GM10248 (cell line): ENCODE results near the gene NLGN1.

Source experiments
- CTCF ChIA-PET: fragments of 300-600 bp; sonication (Branson Sonifier 250); formaldehyde crosslinking; extraction: SDS; loops from one replicate; lab custom pipeline; 2021; ENCODE audit warnings: antibody characterized with exemption; lab: Yijun Ruan, JAX
- POLR2A ChIA-PET: fragments of 350-650 bp; sonication (Branson Sonifier 250); formaldehyde crosslinking; extraction: SDS; loops from one replicate; lab custom pipeline; 2020; ENCODE audit warnings: antibody characterized with exemption; lab: Yijun Ruan, JAX
- DNase-seq: peaks from one replicate; pipeline ENCODE4 v3.0.0; 2012; ENCODE audit errors: extremely low spot score
- CTCF ChIP-seq: IDR thresholded peaks from 2 replicates; pipeline ENCODE4 v1.5.1; 2012; ENCODE audit warnings: mild to moderate bottlenecking, low read depth; ENCODE audit errors: extremely low read depth, missing control alignments, control extremely low read depth

Gene NLGN1

GRCh38 chr3:174068035-174068434 lies 670.5 kb downstream of the NLGN1 start:
- no peak for DNase-seq
- ChIA-PET CTCF (interaction anchor here (0.8 to 1.1 kb wide), 3 partner anchors 22 to 57 kb away, joined by 3 read pairs; no protein-coding TSS in a partner anchor), POLR2A (no interaction called here)
- no peak for TF ChIP-seq CTCF

GRCh38 chr3:174072675-174073074 lies 675.1 kb downstream of the NLGN1 start:
- DNase-seq = no peak
- no peak for TF ChIP-seq CTCF
- CTCF ChIA-PET = no interaction called here
- POLR2A ChIA-PET = no interaction called here

GRCh38 chr3:174083706-174084105 lies 686.2 kb downstream of the NLGN1 start:
- ChIA-PET POLR2A (no interaction called here), CTCF (no interaction called here)
- no peak for TF ChIP-seq CTCF
- no peak for DNase-seq

- CTCF ChIA-PET = no interaction called here
- no peak for DNase-seq
- no peak for TF ChIP-seq CTCF
- POLR2A ChIA-PET = no interaction called here
Measured at GRCh38 chr3:174089592-174089991, 692.0 kb downstream of the NLGN1 start.

GRCh38 chr3:174094669-174095068 lies 697.1 kb downstream of the NLGN1 start:
- no peak for TF ChIP-seq CTCF
- POLR2A ChIA-PET = no interaction called here
- DNase-seq = no peak
- CTCF ChIA-PET = no interaction called here

- no peak for DNase-seq
- POLR2A ChIA-PET = no interaction called here
- CTCF ChIA-PET = interaction anchor here (1.3 kb wide), 1 partner anchor 22 kb away, joined by 5 read pairs; no protein-coding TSS in a partner anchor
- no peak for TF ChIP-seq CTCF
Measured at GRCh38 chr3:174097686-174098085, 700.1 kb downstream of the NLGN1 start.

- DNase-seq = no peak
- ChIA-PET CTCF (no interaction called here), POLR2A (no interaction called here)
- no peak for TF ChIP-seq CTCF
Measured at GRCh38 chr3:174098746-174099145, 701.2 kb downstream of the NLGN1 start.
